HG03135 (cell line): Measurements from ENCODE around the gene SHPK.

ENCODE experiments used
- ATAC-seq: cut with Tn5 transposase; IDR thresholded peaks from one replicate; pipeline ENCODE4 v1.9.1; 2021; ENCODE audit warnings: mild to moderate bottlenecking, moderate library complexity; ENCODE audit not compliant: unreplicated experiment

Gene SHPK

GRCh38 chr17:3636154-3636907 lies at the start of gene SHPK, which contains the start of gene CTNS:
Gene SHPK (minus strand): TSS chr17:3636250. CDS start chr17:3636219, 31 bp downstream.
Gene CTNS (plus strand): TSS chr17:3636760. CDS start chr17:3640207, 3,447 bp downstream.
- ATAC-seq = peak; percentile 95

GRCh38 chr17:3685174-3685573 lies 49.1 kb upstream of the SHPK start:
- ATAC-seq = no peak

- no peak for ATAC-seq
These were observed 47.0 kb upstream of the SHPK start for GRCh38 chr17:3683054-3683511.

GRCh38 chr17:3682033-3682432 lies 46.0 kb upstream of the SHPK start:
- no peak for ATAC-seq

GRCh38 chr17:3681565-3681964 lies 45.5 kb upstream of the SHPK start:
- ATAC-seq = no peak

GRCh38 chr17:3681057-3681456 lies 45.0 kb upstream of the SHPK start:
- no peak for ATAC-seq

GRCh38 chr17:3679531-3680126 lies 43.6 kb upstream of the SHPK start:
- no peak for ATAC-seq

GRCh38 chr17:3678821-3679530 lies 42.9 kb upstream of the SHPK start:
- ATAC-seq = no peak

- no peak for ATAC-seq
These were observed 42.2 kb upstream of the SHPK start for GRCh38 chr17:3678095-3678820.

GRCh38 chr17:3675886-3676285 lies 39.8 kb upstream of the SHPK start:
- no peak for ATAC-seq

GRCh38 chr17:3672571-3672970 lies 36.5 kb upstream of the SHPK start:
- no peak for ATAC-seq

GRCh38 chr17:3669548-3669947 lies 33.5 kb upstream of the SHPK start:
- no peak for ATAC-seq

- peak; percentile 2 for ATAC-seq
These were observed 33.0 kb upstream of the SHPK start for GRCh38 chr17:3669085-3669347.

GRCh38 chr17:3668279-3669084 lies 32.4 kb upstream of the SHPK start, which contains the start of the genes EMC6 and TAX1BP3:
Gene EMC6 (plus strand): TSS chr17:3668812. CDS start chr17:3669147, 335 bp downstream.
Gene TAX1BP3 (minus strand): TSS chr17:3668578. CDS start chr17:3668526, 52 bp downstream.
- ATAC-seq = peak; percentile 83

- ATAC-seq = peak; percentile 10
These were observed 31.6 kb upstream of the SHPK start for GRCh38 chr17:3667366-3668278.

- ATAC-seq = no peak
These were observed 30.5 kb upstream of the SHPK start for GRCh38 chr17:3666516-3666915.

GRCh38 chr17:3665834-3666233 lies 29.8 kb upstream of the SHPK start:
- ATAC-seq = no peak

GRCh38 chr17:3663102-3664011 lies 27.3 kb upstream of the SHPK start:
- no peak for ATAC-seq
